Lower leg skin (tissue), 3 donors: ENCODE measurements around the gene PKP1.

Source experiments
- POLR2A ChIP-seq, 2 donors: fragments of 450-650 bp; IDR thresholded peaks; one replicate each; pipeline ENCODE4 v1.6.1; 2016 to 2017; ENCODE audit warnings: antibody characterized with exemption in 2 of 2, mild to moderate bottlenecking in 1 of 2, moderate library complexity in 1 of 2
- TF ChIP-seq, protein P1 (sequence below), 3 donors: fragments of 450-650 bp; IDR thresholded peaks; one replicate each; pipeline ENCODE4 v1.5.1; 2016; ENCODE audit warnings: antibody characterized with exemption in 3 of 3, mild to moderate bottlenecking in 3 of 3, moderate library complexity in 2 of 3

DNA sequence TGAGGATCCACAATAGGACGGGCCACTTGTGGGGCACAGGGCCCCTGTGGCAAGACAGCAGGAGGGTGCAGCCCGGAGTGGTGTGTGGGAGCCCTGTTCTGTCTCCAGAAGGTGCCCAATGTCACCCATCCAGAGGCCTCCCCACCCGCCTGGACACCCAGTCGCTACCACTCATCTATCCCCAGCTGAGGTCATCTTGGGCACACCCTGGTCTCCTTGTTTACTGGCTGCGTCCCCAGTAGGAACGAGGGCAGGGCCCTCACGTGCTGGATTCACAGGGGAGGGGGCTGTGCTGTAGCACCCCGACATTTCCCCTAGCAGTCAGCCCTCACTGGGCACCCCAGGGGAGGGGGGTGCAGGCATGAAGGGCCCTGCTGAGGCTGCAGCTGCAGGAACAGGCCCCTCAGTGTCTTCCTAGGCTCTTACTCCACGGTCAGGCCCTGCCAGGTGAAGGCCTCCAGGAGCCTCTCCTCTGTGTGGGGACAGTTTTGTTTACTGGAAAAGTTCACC lies 96.5 kb downstream of the PKP1 start:
- TF ChIP-seq, protein P1, sequence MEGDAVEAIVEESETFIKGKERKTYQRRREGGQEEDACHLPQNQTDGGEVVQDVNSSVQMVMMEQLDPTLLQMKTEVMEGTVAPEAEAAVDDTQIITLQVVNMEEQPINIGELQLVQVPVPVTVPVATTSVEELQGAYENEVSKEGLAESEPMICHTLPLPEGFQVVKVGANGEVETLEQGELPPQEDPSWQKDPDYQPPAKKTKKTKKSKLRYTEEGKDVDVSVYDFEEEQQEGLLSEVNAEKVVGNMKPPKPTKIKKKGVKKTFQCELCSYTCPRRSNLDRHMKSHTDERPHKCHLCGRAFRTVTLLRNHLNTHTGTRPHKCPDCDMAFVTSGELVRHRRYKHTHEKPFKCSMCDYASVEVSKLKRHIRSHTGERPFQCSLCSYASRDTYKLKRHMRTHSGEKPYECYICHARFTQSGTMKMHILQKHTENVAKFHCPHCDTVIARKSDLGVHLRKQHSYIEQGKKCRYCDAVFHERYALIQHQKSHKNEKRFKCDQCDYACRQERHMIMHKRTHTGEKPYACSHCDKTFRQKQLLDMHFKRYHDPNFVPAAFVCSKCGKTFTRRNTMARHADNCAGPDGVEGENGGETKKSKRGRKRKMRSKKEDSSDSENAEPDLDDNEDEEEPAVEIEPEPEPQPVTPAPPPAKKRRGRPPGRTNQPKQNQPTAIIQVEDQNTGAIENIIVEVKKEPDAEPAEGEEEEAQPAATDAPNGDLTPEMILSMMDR (IDR thresholded peaks at IDR 0.05): no peak
- no peak for TF ChIP-seq POLR2A (IDR thresholded peaks at IDR 0.05)
